NCI-H345 (cell line): ENCODE data around the gene IDH2.
A peak's percentile ranks its signal among the peaks of the same experiment; 100 is the strongest.

Experiments used
- DNase-seq: peaks from one replicate; lab custom pipeline; 2025; lab: John Stamatoyannopoulos, UW

Gene IDH2

DNA sequence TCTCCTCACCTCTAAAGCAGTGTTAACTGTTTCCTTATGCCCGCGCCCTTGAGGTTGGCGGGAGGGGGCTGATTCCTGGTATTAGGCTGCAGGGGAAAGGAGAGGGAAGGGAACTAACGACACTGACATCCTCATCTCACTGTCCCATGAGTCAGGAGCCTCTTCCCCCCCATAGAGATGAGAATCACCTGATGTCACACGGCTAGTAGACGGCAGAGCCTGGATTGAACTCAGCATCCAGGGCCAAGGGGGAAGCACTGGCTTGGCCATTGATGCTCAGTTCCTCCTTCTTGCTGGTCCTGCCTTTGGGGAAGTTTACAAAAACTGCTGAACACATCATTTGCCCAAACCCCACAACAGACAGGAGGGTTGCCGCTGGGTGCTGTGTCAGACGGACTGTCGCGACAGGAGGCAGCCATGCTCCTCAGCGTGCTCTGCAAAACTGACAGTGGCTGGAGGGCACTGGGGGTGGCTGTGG lies 38.5 kb downstream of the IDH2 start:
- no peak for DNase-seq

DNA sequence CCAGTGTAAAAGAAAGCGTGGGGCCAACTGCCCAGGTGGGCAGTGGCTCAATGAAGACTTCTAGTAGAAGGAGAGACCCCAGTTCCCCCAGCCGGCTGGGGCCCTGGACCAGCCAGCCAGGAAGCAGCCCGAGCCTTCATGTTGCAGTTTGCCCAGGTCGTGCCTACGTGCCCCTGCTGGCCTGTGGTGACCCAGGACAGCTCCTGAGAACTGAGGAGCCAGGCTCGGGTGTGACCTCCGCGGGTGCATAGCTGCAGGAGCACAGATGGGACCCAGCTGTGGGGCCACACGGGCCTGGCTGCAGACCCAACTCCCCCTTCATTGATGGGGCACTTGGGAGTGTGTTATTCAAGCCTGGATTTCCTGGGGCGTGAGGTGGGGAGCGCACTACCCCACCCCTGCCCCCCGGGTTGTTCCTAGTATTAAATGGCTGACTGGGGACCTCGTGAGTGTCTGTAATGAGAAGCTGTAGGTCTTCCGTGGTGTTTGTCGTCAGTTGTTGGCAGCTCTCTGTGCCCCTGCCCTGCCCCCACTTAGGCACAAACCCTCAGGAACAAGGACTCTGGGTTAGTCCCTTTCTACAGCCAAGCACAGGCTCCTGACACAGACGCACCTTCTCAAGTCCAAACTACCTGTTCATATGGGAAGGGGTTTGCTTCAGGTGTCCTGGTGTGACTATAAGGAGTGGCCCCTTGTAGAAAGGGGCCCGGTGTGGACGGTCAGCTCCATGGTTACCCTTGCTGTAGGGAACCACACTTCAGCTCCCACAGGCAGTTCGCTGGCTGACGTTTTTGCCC lies 39.1 kb downstream of the IDH2 start:
- DNase-seq, result peak; percentile 7

DNA sequence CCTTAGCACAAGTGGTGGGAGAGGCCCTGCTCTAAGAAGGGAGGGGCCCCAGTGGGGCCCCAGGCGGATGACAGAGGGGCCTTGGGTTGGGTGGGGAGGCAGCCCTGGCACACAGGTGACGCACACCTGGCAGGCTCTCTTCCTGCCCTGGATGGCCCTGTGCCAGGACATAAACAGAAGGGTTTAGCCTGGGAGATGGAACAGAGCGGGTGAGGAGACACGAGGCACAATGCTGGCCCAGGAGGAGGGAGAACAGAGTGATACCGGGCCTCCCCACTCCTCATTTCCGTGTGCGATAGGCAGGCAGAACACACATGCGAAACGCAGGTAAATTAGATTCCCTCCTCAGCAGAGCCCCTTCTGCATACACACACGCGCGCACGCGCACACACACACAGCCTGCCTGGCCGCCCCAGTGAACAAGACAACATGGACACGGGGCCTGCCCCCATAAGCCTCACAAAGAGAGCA lies 39.8 kb downstream of the IDH2 start:
- DNase-seq, result peak; percentile 94

DNA sequence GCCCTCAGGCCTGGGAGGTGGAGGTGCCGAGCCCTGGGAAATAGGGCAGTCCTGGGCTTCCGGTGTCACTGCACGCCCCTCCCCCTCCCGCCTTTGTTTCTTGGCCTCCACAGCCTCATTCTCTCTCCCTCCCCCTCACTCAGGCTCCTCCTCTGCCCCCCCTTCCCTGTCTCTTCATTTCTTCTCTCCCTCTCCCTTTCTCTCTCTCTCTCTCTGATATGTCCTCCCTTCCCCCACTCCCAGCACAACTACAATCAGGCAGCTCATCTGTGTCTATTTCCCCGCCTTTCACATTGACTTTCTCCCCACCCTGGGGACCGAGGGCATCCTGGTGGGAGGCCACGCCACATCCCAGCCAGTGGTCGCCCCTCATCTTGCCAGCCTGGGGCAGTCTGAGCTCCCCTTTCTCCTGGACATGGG lies 40.2 kb downstream of the IDH2 start:
- peak; percentile 92 for DNase-seq

DNA sequence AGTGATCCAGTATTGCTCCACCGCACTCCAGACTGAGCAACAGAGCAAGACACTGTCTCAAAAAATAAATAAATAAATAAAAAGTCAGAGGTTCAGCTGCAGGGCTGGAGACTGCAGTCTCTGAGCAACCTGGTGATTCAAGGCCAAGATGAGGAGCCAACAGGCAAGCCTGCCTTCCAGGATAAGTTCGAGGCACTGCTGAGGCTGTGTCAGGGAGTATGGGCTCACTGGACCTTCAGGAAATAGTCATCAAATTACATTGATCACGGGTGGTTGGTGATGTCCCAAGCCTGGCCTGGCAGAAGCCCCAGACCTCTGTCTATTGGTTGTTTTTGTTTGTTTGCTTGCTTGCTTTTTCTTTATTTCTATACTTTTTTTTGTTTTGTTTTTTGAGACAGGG lies 41.5 kb downstream of the IDH2 start:
- no peak for DNase-seq

DNA sequence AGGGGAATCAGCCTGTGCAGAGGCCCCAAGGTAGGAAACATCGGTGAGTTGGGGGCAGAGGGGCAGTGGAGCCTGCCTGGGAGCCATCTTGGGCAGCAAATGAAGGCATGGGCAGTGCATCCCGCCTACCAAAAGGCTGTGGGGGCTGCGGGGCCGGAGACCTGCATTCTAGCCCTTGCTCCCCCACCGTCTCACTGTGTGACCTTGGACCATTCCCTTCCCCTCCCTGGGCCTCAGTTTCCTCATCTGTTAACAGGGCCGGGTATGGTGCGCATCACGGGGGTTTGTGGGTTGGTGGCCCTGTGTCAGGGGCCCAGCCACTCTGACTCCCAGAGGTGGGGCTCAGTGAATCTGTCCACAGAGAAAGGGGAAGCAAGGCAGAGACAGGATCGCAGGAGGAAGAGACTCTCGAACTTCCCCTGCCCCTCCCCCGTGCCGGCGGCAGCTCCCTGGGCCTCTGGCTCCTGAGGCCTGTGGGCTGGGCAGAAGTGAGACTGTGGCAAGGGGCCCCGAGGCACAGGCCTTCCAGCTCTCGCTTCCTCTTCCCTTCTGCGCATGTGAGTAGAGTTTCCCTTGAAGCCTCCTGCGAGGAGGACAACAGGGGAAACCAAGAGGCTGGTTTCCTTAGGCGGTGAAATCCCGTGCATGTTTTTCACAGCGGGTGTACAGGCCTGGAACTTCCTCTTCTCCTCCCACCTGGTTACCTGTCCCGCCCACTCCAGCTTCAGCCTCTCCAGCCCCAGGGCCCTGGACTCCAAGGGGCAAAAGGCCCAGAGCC lies 42.9 kb downstream of the IDH2 start:
- DNase-seq, result no peak

DNA sequence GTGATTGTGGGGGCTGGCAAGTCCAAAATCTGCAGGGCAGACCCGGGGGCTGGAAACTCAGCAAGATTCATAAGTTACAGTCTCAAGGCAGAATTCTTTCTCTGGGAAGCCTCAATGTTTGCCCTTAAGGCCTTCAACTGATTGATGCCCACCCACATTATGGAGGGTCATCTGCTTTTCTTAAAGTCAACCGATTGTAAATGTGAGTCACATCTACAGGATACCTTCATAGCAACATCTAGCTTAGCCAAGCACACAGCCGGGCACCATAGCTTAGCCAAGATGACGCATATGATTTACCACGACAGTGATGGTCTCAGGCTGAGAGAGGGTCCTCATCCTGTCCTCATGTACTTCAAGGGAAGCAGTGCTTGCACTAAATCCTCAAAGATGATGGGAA lies 43.5 kb downstream of the IDH2 start:
- DNase-seq, result no peak

DNA sequence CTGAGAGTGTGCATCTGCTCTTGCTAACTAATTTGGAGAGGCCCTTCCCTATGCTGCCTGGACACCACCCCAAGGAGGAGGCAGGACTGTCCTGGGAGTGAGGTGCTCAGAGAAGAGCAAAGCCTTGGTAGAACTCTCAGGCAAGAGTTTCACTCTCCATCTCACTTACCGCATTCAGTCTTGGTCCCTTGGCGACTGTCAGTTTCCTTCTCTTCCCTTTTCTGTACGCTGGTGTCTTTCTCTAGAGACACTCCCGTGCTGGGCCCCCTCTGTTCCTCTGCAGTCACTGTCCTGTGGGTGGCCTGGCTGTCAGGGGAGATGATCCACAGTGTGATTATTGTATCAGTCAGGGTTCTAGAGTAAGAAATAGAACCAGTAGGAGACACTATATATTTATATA lies 44.0 kb downstream of the IDH2 start:
- DNase-seq, result no peak

DNA sequence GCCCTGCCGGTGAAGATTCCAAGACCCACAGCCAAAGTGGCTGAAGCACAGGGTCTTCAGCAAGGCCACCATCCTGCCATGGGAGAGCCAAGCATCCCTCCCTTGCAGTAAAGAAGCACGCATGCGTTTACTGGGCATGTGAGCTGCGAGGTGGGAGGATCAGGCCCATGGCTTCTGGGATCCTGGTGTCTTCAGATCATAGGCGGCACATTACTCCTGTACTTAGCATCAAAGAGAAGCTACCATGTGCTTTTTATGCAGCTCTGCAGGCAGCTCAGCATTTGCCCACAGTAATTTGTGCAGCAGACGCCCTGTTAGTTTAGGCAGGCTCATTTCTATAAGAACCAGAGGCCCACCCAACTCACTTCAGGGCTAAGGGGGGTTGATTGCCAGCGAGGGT lies 45.7 kb downstream of the IDH2 start:
- DNase-seq, result no peak

DNA sequence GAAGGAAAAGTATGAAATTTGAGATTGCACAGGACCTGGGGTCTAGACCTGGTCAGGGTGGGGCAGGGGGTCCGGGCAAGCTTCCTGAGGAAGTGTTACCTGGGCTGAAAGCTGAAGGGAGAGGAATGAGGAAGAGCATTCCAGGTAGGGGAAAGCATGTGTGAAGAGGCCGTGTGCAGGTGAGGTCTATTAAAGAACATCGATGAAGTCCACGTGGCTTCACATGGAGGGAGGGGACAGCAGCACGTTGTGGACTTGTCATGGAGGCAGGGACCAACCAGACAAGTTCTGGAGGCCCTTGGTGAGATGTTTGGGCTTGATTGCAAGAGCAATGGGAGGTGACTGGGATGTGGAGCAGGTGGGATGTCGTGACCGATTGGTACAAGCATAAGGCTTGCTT lies 47.1 kb downstream of the IDH2 start:
- DNase-seq, result no peak

DNA sequence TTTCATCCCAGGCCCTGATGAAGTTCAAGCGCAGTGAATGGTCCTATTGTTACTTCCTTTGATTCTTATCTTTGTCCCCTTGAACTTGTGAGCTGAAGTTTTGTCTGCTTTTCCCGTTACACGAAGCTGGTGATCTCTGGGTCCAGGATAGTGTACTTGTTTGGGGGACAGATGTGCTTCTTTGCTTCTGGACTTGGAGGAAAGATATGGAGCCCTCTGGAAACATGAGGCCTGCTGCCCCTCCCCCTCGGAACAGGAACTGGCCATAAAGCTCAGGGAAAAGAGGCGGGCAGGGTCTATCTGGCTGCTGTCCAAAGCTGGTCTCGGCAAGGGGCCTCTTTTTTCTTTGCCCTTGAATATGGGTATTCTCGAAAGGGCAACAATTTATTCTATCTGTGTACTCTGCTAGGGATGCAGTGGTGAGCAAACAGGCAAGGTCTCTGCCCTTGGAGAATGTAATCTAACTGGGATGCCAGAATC lies 47.6 kb downstream of the IDH2 start:
- DNase-seq, result peak; percentile 67

DNA sequence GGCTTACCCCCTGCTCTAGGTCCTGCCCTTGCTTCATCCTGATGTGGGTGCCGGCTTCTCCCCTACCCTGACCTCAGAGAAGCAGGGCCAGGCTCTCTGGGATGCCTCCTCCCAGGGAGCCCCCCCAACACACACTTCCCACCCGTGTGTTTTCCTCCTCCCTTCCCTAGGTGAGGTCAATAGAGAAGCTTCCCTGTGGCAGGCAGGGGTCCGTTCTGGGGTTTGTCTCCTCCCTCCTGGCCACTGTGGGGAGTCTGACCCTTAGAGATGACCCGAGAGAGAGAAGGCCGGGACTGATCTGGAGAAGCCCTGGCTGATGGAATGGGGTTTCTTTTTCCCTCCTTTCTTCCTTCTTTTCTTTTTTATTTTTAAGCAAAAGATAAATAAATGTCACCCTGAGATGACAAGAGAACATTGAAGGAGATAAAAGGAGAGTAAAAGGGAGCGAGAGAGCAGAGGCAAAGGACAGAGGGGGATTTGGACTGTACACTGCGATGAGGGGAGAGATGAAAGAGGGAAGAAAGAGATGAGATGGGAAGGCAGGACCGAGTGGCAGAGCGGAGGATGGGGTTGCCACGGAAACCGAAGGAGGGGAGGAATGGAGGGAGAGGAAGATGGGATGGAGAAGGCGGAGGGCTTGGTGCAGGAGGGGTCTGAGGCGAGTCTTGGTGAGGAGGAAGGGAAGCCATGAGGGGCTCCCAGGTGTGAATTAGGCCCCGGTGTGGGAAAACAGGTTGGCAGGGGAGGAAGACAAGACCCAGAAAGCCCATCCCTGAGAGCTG lies 48.4 kb downstream of the IDH2 start:
- no peak for DNase-seq

DNA sequence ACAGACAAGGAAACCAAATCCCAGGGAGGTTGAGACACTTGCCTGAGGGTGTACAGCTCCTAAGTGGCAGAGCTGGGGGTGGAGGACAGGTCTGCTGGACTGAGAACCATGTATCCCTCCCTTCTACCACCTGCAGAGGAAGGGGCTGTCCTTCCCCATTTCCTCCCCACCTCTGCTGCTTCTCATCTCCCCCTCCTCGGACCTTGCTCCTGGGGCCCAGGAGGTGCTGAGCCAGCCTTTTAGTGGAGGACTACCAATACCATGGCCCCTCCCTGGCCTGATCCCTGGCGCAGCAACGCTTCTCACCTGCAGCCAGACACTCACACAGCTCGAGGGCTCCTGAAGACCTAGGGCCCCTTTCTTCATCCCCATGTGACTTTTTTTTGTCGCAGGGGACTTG lies 50.4 kb downstream of the IDH2 start:
- DNase-seq, result no peak

DNA sequence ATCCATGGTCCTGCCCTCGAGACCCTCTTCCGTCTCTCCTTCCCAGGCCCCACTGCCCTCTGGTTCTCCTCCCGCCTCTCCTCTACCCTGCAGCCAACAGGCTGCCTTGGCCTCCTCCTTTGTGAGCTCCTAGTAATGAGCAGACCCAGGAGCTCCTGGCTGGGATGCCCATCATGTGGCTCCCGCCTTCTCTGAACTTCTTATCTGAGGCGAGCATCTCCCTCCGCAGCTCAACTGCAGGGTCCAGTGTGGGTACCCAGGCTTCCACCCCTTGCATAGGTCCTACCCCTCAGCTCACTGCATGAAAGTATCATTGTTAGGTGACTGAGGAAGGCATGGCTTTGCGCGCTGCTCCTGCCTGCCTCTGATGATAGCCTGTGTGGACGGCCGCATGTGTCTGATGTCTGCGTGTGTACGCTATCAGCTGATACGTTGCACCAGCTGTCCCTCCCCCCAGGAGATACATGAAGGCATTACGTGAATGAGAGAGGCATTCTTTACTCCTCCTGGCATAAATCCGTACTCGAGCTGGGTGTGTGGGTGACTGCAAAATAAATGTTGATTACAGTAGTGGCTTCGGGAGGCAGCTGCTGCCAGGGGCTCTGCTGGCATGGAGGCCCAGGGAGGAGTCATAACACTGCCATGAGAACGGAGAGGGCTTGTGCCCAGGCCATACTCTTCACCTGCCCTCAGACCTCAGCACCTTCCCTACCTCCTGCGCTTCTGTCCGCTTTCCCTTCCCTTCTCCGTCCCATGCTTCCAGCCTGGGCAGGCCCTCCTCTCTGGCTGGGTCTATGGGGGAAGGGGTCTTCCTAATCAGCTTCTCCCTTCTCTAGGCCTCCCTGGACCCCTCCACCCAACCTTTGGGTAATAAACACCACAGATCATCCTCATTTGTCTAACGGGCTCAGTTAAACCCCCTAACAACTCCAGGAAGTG lies 52.3 kb downstream of the IDH2 start:
- DNase-seq, result peak; percentile 55

DNA sequence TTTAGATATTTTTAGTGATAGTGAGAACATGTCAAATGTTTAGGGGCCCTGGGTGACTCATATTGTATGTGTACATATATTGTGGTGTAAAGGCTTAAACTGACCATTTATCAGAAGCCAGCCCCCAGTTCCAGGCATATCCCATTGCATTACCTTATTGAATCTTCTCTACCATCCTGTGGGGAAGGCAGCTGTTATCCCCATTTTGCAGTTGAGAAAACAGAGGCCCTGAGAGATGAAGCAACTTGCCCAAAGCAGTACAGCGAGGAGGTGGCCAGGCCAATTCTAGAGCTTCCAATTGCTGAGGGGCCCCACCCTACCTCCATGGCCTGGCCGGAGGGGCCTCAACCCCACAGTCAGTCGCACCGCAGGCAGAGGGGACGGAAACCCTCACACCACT lies 53.2 kb downstream of the IDH2 start:
- DNase-seq, result no peak

DNA sequence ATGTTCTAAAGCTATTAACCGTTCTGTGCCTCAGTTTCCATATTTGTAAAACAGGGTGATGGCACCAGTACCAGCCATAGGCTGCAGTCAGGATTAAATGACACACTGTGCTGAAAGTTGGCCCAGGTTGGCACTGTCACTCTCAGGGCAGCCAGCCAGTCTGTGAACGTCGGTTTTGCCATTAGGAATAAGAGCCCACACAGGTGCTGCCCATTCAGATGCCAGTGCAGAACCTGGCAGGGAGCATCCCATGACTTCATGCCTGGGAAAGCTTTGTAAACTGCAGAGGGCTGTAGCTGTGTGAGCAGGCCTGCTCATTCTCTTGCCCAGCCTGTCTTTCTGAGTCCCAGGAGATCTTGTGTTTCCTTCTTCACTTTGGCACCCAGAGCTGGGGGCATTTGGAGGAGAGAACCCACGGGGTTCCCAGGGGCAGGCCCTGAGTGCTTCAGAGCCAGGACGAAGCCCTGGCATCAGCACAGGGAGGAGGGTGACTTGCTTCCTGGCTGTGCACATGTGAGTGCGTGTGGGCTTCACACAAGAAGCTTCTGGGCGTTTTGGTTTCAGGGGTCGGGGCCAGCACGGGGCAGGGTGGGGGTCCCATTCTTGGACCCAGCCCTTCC lies 54.2 kb downstream of the IDH2 start:
- DNase-seq, result peak; percentile 43

DNA sequence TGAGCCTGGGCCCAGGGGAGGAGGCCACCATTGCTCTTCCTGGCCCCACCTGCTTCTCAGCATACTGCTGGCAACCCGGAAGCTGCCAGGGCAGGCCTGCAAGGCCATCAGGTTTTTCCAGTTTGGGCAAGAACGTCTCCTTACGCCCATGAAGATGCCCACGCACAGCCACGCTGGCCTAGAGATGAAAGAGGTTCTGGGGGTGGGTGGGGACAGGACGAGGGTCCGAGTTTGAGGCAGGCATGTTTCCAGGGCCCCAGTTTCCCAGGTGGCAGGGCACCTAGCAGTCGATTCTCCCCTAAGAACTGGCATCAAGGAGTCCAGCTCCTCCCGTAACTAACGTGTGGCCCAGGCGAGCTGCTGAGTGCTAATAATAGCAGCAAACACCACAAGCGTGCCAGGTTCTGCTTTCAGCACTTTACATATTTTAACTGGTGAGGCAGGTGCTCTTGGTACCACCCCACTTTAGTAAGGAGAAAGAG lies 55.3 kb downstream of the IDH2 start:
- peak; percentile 81 for DNase-seq

DNA sequence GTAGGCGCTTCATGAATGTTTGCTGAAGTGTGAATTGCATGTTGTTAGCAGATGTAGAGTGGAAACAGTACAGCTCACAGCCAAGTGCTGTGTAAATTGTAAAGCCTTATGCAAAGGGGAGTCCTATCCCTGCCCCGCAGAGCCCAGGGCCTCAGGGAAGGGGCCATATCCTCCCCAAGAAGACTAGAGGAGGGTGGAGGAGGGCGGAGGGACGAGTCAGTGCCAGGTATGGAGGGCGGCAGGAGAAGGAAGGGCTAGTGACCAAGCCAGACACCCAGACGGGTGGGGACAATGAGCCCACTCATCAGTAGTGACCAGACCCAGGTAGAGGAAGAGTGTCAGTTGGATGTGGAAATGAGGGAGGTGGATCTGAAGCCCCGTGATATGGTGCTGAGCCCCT lies 56.0 kb downstream of the IDH2 start:
- no peak for DNase-seq

DNA sequence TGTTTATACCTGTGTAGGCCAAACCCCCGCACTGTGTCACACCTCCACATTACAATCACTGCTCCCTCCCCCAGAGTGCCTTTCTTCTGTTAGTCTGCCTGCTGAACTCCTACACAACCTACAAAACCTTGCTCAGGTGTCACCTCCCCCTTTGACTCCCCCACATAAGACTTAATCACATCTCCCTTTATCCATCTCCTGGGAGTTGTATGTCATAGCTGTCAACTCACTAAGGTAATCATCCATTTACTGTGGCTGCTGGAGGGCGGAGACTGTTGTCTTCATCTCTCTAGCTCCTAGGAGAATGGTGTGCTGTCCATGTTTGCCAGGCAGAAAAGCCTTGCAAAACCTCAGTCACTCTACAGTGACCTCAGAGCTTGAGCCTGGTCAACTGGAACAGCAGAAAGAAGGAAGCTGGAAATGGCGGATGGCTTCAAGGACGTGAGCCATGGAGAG lies 57.3 kb downstream of the IDH2 start:
- no peak for DNase-seq

DNA sequence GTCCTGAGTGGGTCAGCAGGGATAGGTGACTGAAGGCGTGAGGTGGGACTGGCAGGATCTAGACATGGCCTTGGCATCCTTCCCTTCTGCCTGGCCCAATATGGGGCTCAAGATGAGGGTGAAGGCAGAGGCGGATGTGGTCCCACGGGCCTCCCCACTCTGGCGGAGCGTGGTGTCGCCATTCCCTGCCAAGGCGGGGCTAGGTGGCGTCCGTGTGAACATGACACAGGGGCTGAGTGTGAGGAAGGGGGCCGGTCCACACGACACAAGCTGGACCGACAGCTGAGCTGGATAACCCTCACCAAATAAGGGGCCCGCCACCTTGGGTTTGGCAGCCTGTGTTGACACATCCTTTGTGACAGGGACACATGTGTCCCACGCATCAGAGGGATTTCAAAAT lies 58.1 kb downstream of the IDH2 start:
- DNase-seq, result no peak
